Right lobe of liver (tissue), 4 donors: ENCODE measurements around the gene KDM1B.
A peak's percentile ranks its signal among the peaks of the same experiment; 100 is the strongest.

Experiments
- CTCF ChIP-seq, 4 donors: fragments of 200-600 bp in 3 of 4; fragments of 450-650 bp in 1 of 4; IDR thresholded peaks; one replicate each; pipeline versions ENCODE4 v1.5.1 to v1.8.0; 2016 to 2022; ENCODE audit warnings: antibody characterized with exemption in 4 of 4, mild to moderate bottlenecking in 2 of 4
- POLR2A ChIP-seq: fragments of 450-650 bp; IDR thresholded peaks from one replicate; pipeline ENCODE4 v1.6.1; 2017; ENCODE audit warnings: antibody characterized with exemption, mild to moderate bottlenecking
- donor health status: DM: no; HTN: no; CAD: no.
- donor health status: DM: no; HTN: no; CAD: no.
- donor health status: DM: no; HTN: yes; CAD: no.

- TF ChIP-seq POLR2A (no peak), CTCF (IDR thresholded peaks at IDR 0.05) (peak in 3 of 4 donors; percentile 30 to 43 (median 38))
Measured at GRCh38 chr6:18155864-18156421, 721 bp downstream of the KDM1B start.
